HG02798 (cell line): ENCODE results near the gene MRRF.
"Not testable (repeated sequence)": the region's sequence is repeated elsewhere in the genome, so short reads cannot be mapped to it uniquely, and the experiment has no call there.

ENCODE experiments used
- ATAC-seq: cut with Tn5 transposase; IDR thresholded peaks from one replicate; pipeline ENCODE4 v1.9.1; 2021; ENCODE audit warnings: mild to moderate bottlenecking; ENCODE audit not compliant: unreplicated experiment, poor library complexity

Gene MRRF

DNA sequence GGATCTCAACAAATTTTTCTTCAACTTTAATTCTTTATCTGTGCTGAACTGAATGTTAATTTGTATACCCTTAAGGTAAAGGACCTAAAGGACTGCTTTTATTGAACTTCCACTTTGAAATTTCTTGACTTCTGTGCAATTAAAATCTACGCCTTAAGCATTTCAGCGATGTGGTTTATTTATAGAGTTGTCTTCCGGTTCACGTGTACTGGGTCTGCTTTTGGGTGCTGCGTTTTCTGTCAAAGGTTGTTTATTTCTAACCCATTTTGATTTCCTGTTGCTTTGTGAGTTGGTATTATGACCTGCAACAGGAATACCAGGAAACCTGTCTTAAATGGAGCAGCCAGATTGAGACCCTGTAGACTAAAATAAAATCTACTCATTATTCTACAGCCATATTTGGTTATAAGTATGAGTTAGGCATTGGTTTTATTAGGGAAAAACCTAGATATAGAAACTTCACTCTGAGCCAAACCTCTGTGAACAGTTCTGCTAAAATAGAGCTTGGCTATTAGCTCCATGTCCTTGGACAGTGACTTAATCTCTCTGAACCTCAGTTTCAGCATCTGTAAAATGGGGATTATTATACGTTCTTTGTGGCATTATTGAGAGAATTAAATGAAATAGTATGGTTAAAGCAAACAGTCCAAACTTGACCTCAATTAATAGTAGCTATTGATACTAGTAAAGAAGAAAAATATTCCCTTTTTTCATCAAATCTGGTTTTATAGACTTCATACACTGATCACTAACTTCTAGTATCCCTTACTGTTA lies 3.5 kb downstream of the MRRF start:
- ATAC-seq = no peak

DNA sequence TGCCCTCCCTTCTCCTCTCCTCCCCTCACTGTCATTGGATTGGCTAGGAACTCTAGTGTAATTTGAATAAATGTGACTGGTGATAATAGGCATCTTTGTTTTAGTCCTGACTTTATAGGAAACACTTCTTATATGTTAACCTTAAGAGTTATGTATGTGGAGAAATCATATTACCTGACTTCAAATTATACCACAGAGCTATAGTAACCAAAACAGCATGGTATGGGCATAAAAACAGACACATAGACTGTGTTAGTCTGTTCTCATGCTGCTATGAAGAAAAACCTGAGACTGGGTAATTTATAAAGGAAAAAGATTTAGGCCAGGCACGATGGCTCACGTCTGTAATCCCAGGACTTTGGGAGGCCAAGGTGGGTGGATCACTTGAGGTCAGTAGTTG lies 9.4 kb downstream of the MRRF start:
- no peak for ATAC-seq

DNA sequence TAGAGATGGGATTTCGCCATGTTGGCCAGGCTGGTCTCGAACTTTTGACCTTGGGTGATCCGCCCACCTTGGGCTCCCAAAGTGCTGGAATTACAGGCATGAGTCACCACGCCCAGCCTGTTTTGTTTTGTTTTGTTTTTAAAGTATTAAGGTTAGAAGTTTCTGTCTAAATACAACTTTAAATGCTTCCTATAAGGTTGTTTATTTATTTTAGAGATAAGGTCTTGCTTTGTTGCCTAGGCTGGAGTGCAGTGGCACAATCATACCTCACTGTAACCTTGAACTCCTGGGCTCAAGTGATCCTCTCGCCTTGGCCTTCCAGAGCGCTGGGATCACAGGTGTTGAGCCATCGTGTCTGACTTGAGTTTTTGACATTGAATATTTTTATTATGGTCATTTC lies 11.4 kb downstream of the MRRF start:
- ATAC-seq = no peak

DNA sequence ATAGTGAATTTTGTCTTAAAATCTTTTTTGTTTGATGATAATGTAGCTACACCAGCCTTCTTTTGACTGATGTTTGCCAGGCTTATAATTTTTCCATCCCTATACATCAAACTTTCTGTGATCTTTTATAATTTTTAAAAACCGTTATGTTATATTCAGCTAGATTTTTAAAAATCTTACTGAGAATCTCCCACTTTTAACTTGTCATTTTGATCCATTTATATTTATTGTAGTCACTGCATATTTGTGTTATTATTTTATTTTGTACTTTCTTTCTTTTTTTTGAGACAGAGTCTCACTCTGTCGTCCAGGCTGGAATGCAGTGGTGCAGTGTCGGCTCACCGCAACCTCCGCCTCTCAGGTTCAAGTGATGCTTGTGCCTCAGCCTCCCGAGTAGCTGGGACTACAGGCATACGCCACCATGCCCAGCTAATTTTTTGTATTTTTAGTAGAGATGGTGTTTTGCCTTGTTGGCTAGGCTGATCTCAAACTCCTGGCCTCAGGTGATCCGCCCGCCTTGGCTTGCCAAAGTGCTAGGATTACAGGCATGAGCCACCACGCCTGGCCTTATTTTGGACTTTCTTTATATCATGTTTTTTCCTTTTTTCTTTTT lies 12.7 kb downstream of the MRRF start:
- ATAC-seq = no peak

DNA sequence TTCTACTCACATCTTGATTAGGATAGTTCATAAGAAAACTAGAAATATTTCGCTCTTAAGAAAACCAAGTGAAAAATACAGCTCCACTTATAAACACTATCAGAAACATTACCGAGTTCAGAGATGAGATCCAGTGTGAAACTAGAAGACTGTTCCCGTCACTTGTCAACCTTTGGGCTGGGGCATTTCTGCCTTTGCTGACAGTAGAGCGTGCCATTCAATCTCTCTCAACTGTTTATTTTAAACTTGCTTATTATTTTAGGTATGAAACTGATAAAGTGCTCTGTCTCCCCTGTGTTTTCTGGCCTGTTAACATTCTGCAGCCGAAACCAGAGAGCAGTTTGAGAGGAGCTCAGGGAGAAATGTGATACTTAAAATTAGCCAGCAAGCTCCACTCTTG lies 16.7 kb downstream of the MRRF start:
- no peak for ATAC-seq

DNA sequence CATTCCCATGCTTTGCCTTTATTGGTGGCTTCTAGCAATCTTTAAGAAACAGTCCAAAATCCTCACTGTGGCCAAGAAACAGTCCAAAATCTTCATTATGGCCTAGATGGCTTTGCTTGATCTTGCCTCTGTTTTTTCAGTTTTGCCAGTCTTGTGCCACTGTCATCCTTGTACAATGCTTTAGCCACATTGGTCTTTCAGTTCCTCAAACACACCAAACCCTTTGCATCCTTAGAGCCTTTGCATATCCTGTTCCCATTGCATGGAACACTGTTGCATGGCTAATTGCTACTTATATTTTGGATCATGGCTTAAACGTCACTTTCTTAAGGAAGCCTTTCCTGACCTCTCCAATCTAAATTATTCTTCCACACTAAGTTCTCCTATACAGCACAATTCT lies 22.1 kb downstream of the MRRF start:
- no peak for ATAC-seq

DNA sequence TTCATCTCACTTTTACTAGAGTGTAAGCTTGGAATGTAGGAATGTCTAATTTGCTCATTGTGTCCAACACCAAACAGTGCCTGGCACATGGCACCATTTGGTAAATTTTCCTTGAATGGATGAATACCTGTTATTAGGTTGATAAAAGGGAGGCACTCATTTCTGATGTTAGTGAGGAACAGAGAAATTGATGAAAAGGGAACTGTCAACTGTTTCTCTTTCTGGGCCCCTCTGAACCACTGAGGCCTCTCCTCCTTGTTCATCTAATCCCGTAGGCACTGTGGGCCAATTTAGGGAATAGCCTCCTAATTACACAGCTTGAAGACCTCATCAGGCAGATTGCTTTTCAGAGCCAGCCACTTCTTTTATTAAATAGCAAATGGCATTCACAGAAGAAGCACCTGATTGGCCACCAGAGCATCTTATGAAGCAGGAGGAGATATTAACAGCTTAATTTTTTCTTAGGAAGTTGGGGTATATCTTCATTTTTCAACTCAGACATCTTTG lies 22.6 kb downstream of the MRRF start:
- no peak for ATAC-seq

DNA sequence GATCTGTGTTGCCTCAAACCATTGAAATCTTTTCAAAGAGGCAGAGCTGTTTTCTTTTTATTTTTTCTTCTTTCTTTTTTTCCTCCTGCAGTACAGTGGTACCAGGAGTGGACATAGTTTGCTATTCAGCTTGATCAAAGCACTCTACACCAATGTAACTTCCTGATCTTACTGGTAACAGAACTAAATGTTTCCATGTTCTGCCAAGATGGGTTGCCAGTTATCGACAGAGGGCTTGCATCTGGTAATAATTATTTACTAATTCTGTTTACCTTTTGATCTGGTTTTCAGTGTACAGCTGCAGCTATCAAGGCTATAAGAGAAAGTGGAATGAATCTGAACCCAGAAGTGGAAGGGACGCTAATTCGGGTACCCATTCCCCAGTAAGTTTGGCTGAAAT lies 26.8 kb downstream of the MRRF start:
- no peak for ATAC-seq

DNA sequence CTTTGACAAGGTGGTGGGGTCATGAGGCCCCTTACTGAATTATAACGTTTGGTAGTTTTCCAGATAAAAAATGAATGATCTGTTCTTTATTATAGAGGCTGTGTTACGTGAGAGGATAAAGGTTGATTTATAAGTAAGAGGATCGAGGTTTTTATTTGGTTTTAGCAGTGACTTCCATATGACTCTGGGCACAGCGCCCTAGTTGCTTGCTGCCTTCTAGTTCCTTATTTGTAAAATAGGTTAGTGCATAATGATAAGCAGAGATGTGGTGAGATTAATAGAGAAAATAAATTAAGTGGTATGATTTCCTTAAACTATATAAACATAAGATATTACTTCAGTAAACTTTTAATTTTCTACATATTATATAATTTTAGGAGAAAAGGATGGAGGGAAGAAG lies 29.8 kb downstream of the MRRF start:
- ATAC-seq = no peak

DNA sequence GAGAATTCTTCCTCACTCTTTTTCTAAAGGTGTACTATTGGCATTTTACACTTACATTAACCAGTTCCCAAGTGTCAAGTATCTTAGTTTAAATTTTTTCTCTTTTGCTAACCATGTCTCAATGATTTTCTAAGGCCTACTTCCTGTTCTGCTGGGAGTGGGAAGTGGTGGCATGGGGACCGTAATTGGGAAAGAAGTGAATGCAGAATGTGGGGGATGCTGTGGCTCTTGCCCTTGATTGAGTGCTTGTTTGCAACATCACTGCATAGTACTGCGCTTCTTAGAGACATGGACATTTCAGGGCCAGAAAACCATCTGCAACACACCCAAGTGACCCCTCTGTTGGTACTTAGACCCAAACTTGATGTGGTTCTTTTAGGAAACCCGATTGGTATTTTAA lies 32.8 kb downstream of the MRRF start:
- ATAC-seq = no peak

DNA sequence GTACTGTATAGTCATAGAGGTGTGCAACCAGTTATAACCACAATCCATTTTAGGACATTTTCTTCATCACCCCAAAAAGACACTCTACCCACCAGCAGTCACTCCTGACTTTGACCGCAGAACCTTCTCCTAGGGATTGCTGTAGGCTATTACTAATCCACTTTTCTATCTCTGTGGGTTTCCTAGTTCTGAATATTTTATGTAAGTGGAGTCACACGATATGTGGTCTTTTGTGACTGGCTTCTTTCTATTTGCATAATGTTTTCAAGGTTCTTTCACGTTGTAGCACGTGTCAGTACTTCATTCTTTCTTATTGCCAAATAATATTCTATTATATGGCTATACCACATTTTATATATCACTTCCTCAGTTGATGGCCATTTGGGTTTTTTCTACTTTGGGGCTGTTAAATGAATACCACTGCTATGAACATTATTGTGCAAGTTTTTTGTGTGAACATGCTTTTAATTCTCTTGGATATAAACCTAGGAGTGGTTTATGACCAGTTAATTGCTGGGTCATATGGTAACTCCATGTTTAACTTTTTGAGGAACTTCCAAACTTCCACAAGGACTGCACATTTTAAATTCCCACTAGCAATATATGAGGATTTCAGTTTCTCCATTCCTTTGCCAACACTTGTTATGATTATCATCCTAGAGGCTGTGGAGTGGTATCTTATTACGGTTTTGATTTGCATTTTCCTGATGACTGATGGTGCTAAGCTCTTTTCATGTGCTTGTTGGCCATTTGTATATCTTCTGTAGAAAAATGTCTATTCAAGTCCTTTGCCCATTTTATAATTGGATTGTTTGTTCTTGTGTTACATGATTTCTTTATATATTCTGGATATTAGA lies 37.8 kb downstream of the MRRF start:
- ATAC-seq = no peak

DNA sequence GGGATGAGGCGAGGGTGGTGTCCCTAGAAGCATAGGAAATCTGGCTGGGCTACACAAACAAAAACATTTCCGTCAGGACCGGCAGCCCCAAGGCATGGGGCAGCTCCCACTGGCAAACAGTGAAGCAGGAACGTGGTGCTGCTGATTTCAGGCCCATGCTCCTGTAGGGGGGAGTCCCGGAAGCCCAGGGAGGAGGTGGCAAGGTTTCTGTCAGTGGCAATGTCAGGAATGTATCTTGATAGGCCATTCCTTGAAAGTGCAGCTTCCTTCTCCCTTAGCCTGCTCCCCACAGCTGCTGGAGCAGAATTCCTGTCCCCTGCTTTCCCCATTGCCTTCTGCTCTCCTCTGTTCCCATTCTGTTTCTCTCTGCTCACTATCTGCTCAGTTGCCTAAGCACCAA lies 42.4 kb downstream of the MRRF start:
- no peak for ATAC-seq

DNA sequence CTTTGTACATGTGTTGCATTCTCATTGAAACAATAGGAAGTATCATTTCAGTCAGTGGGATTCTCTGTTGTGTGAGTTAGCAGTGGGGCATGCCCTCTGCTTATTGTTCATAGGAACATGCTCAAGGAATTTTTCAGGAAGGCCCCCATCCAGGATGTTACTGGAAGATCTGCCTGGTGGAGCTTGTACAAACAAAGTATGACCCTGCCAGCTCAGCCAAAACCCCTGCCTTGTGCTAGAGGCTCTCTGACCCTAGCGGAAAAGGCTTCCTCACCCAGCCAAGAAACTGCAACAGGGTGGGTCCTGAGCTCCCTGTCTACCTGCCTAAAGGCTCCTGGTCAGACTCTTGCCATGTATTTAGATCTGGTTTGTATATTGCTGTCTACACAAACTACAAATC lies 43.2 kb downstream of the MRRF start:
- no peak for ATAC-seq

DNA sequence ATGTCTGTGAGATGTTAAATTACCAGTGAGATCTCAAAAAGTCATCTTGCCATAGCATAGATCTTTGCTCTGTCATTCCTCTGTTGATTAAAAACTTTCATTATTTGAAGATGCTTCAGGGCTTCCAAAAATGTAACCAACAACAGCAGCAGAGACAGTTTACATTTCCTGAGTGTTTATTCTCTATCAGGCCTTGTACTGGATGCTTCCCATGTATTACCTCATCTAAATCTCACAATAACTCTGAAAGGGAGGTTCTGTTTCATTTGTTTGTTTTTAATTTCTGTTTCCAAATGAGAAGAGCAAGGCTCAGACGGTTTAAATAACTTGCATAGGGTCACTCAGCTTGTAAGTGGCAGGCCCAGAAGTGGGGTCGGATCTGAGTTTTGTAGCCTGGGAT lies 45.2 kb downstream of the MRRF start:
- ATAC-seq = no peak

DNA sequence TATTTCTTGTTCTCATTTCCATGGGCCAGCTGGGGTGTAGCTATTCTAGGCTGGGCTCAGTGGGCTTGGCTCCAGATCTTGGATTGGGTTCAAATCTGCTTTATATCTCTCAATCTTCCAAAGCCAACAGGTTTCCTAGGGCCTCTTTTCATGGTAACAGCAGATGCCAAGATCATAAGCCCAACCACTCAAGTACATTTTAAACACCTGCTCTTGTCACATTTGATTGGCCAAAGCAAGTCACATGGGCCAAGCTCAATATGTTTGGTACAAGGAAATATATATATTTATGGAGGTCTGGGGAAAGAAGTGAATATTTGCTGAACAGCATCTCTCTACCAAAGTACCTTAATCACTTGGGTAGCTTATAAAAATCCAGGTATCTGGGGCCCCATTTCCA lies 49.5 kb downstream of the MRRF start:
- ATAC-seq = no peak

DNA sequence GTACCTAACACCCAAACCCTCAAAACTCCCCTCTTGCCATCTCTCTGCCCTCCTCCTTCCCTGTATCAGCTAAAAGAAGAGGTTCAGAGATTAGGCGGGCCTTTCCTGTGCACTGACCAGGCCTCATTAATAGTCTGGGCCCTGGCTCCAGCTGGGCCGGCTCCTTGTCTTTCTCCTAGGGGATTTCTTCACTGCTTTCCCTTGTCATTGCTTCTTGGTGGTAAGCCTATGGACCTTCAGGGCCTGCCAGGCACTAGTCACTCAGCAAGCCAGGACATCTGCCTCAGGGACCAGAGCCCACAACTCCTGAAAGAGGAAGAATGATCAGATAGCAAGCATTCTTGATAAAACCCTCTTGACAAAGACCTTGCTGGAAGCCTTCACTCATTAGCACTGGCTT lies 50.9 kb downstream of the MRRF start:
- ATAC-seq = no peak

DNA sequence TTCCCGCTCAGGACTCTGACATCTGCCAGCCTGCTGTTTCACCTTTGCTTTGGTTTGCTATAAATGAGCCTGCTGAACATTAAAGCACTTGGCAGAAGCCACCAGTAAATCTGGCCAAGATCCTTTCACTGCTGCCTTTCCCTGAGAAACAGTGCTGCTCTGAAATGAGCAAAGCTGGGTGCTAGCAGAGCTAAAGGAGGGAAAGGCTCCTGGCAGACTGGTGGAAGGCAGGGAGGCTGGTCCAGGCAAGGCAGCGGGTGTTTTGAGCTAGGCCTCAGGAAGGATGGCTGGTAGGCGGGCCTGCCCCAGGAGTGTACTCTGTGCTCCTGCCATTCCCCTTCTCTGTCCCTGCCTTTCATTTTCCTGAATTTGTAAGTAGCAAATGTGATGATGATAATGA lies 53.6 kb downstream of the MRRF start:
- ATAC-seq = no peak

DNA sequence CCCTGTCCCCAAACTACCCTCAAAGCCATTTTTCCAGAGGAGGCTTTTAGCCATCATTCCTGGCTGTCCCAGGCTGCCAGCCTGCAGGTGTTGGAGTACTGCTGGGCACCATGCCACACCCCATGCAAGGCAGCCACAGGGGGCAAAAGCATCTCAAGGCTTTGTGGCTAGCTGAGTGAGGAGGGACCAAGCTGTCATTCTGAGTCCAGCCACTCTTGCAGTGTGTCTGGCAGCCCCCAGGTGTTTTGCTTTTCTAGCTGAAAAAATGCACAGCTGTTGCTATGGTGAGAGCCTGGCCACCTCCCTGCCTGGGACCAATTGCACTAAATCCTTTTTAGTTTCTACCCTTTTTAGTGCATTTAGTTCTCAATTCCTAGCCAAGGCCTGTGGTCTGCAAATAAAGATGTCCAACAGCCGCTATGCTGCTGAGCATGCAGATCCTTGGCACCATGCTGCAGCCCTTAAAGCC lies 55.8 kb downstream of the MRRF start:
- ATAC-seq = no peak

DNA sequence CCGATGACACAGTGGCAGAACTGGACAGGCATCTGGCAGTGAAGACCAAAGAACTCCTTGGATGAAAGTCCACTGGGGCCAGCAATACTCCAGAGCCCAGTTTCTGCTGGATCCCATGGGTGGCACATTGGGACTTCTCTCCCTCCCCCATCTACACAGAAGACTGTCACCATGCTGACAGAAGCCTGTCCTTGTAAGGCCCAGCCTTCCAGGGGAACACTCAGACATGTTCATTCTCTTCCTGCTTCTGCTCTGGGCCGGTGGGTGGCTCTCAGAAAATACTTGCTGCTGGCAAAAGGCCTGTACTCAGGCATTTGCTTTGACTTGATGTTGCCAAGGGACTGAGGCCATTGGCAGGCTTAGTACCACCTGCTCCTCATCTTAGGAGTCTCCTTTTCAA lies 57.9 kb downstream of the MRRF start:
- ATAC-seq = no peak

DNA sequence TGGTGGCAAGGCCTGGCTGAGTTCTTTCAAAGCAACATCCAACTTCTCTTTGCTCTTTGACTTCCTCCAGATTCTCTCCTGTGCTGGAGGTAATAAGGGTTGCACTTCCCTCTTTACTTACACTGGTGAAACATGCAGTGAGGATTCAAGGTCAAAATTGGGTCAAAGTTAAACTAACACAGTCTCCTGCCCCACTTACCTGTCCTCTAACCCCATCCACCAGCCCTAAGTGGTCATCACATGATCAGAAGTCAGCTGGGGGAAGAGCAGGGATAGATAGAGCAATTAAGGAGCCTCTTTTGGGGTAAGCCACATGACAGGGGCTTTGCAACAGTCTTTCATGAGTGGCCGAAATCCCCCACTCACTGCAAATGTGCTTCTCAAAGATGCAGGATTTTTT lies 60.0 kb downstream of the MRRF start:
- not testable (repeated sequence) for ATAC-seq

DNA sequence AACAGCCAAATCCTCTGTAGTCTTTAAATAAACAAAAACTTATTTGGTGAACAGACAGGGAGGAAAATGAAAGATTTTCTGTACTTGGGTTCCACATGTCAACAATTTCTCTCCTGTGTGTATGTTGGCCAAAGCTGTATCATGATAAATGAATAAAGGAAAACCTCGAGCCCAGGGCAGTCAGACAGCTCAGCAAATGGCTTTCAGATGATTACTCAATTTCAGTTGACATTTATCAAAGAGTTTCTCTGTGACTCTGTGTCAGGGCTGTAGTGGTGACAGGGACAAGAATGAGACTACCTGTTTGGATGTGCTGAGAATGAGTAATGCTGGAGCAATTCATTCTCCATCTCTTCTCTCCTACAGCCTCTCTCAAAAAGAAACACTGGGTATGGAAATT lies 60.4 kb downstream of the MRRF start:
- no peak for ATAC-seq
